Thymus (tissue), 11 donors: ENCODE results near the gene NSFL1C. TPM values are rescaled to one million over a fixed set of nuclear protein-coding genes. Genes with fewer than 3 reads are reported as not detected.

ENCODE experiments used
- DNase-seq, 9 donors: peaks; one replicate each; pipeline ENCODE4 v3.0.0-alpha.2; 2013; ENCODE audit warnings: low spot score in 9 of 9, low read depth in 6 of 9, missing footprints in 1 of 9
- H3K27ac ChIP-seq, 2 donors: one replicate each; pipeline ENCODE4 v1.5.1; 2013; ENCODE audit warnings: control low read depth in 1 of 2, low read depth in 1 of 2, low read length in 1 of 2, mild to moderate bottlenecking in 1 of 2, moderate library complexity in 1 of 2
- H3K27me3 ChIP-seq, 2 donors: one replicate each; pipeline ENCODE4 v1.5.1; 2013; ENCODE audit warnings: low read length in 1 of 2; ENCODE audit not compliant: control insufficient read depth in 2 of 2, insufficient read depth in 1 of 2
- H3K36me3 ChIP-seq, 2 donors: one replicate each; pipeline ENCODE4 v1.5.1; 2013; ENCODE audit warnings: low read length in 1 of 2, mild to moderate bottlenecking in 1 of 2, moderate library complexity in 1 of 2; ENCODE audit not compliant: control insufficient read depth in 2 of 2, insufficient read depth in 2 of 2
- H3K4me1 ChIP-seq, 2 donors: one replicate each; pipeline ENCODE4 v1.5.1; 2013; ENCODE audit warnings: low read length in 2 of 2; ENCODE audit not compliant: control insufficient read depth in 2 of 2, insufficient read depth in 2 of 2
- H3K4me3 ChIP-seq, 2 donors: one replicate each; pipeline ENCODE4 v1.5.1; 2013; ENCODE audit warnings: low read length in 2 of 2, control low read depth in 1 of 2, mild to moderate bottlenecking in 1 of 2
- H3K9me3 ChIP-seq, 2 donors: one replicate each; pipeline ENCODE4 v1.5.1; 2013; ENCODE audit warnings: low read length in 1 of 2, mild to moderate bottlenecking in 1 of 2; ENCODE audit not compliant: control insufficient read depth in 2 of 2, insufficient read depth in 1 of 2
- WGBS: extraction: QIAGEN DNeasy Blood & Tissue Kit; methylation state at CpG from one replicate; pipeline ENCODE4 v1.1.7; 2013; 5-methylcytosine and 5-hydroxymethylcytosine counted together
- polyA plus RNA-seq: library from polyadenylated mRNA; stranded (reverse); fragments of 200-250 nt; gene quantifications from one replicate; pipeline ENCODE4 v1.2.3, GENCODE V29; 2013
- total RNA-seq: library from RNA; stranded (reverse); fragments of 120-200 nt; gene quantifications from one replicate; pipeline ENCODE4 v1.2.4, GENCODE V29; 2013
- donor health status: healthy.

Gene NSFL1C
- total and polyA plus RNA-seq, 2 donors: 36.1 to 48.0 TPM

DNA sequence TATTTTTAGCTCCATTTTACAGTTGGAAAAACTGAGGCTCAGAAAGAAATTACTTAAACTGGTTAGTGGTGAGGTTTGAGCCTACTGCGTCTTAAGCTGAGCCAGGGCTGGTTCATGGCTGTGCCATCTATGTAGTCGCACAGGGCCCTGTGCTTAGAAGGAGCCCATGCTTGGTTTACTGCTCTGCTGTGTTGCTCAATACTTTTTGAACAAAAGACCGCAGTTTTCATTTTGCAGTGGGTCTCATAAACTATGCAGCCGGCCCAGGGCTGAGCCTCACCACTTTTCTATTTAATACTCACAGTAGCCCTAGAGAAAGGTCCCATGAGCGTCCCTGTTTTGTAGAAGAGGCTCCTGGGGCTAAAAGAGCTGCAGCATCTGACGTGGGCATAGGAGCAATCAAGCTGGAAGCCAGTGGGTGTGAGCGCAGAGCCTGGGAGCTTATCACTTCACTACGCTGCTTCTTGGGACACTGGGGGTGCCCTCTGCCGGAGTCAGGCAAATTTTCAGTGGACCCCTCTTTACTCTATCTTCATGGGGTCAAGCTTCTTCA, 24.1 kb upstream of the NSFL1C start:
- Histone ChIP-seq H3K27me3 (peaks cover 0 to 10% of the 10 kb centered on the region in 2 donors), H3K36me3 (no peaks in the 10 kb centered on the region), H3K4me1 (peaks cover 0 to 2% of the 10 kb centered on the region in 2 donors), H3K9me3 (no peaks in the 10 kb centered on the region), H3K4me3 (no peak overlapping the region), H3K27ac (no peak overlapping the region)
- no peak for DNase-seq
- 95% methylated on average over 9 of the region's 9 CpGs for WGBS

DNA sequence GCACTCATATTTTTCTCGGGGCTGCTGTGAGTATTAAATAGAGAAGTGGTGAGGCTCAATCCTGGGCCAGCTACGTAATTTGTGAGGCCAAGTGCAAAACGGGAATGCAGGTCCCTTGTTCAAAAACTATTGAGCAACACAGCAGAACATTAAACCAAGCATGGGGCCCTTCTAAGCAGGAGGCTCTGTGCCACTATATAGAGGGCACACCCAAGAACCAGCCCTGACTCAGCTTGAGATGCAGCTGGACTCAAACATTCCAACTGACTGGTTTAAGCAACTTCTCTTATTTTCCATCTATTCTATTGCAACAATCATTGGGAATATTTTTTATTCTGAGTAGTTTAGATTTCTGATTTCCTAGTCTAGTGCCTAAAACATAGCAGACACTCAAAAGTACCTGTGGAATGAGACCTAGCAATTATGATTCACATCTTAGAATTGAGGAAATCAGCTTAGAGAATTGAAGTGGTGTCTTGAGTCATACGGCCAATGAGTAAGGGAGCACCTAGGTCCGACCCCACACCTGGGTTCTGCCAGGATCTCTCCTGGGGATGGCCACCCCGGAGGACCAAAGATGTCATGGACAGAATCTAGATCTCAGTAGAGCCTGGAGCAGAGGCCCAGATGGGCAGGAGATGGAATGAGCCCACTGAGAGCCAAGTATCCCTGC, 23.3 kb upstream of the NSFL1C start:
- Histone ChIP-seq H3K27ac (no peak overlapping the region), H3K4me1 (peaks cover 0 to 2% of the 10 kb centered on the region in 2 donors), H3K4me3 (no peak overlapping the region), H3K27me3 (peaks cover 0 to 10% of the 10 kb centered on the region in 2 donors), H3K9me3 (no peaks in the 10 kb centered on the region), H3K36me3 (no peaks in the 10 kb centered on the region)
- DNase-seq: no peak
- WGBS: 80% methylated on average over 6 of the region's 6 CpGs

GRCh38 chr20:1489325-1489724, 22.7 kb upstream of the NSFL1C start:
- Histone ChIP-seq H3K4me3 (no peak overlapping the region), H3K9me3 (no peaks in the 10 kb centered on the region), H3K27ac (no peak overlapping the region), H3K27me3 (peaks cover 0 to 10% of the 10 kb centered on the region in 2 donors), H3K4me1 (peaks cover 0 to 2% of the 10 kb centered on the region in 2 donors), H3K36me3 (no peaks in the 10 kb centered on the region)
- no peak for DNase-seq
- 90% methylated on average over 2 of the region's 2 CpGs for WGBS

DNA sequence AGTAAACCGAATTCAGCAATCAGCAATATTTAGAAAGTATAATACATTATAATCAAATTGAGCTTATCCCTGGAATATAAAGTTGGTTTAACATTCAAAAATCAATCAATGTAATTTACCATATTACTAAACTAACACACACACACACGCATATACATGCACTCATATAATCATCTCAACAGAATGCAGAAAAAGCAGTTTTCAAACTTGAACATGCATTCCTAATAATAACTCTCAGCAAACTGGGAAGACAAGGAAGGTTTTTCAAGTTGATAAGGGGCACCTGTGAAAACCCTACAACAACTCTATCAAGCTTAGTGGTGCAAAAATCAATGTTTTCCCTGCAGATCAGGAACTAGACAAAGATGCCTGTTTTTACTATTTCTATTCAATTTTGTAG, 19.9 kb upstream of the NSFL1C start:
- no peaks in the 10 kb centered on the region for H3K36me3 ChIP-seq
- peaks cover 0 to 10% of the 10 kb centered on the region in 2 donors for H3K27me3 ChIP-seq
- no peaks in the 10 kb centered on the region for H3K9me3 ChIP-seq
- WGBS: 99% methylated on average over 2 of the region's 2 CpGs
- no peak overlapping the region for H3K27ac ChIP-seq
- DNase-seq: no peak
- no peak overlapping the region for H3K4me3 ChIP-seq
- H3K4me1 ChIP-seq: peaks cover 0 to 2% of the 10 kb centered on the region in 2 donors

DNA sequence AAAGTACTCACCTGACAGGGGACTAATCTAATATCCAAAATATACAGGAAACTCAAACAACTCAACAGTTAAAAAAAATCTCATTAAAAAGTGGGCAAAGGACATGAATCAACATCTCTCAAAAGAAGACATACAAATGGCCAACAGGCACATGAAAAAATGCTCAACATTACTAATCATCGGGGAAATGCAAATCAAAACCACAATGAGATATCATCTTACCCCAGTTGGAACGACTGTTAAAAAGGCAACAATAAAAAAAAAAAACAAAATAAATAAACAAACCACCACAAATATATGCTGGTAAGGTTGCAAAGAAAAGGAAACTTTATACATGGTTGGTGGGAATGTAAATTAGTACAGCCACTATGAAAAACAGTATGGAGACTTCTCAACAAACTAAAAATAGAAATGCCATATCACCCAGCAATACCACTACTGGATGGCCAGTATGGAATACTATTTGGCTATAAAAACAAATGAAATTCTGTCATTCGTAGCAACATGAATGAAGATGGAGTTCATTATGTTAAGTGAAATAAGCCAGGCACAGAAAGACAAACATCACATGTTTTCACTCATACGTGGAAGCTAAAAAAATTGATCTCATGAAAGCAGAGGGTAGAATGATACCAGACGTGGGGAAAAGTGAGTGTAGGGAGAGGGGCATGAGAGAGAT, 17.9 kb upstream of the NSFL1C start:
- Histone ChIP-seq H3K4me3 (no peak overlapping the region), H3K9me3 (no peaks in the 10 kb centered on the region), H3K27me3 (peaks cover 0 to 2% of the 10 kb centered on the region in 2 donors), H3K36me3 (no peaks in the 10 kb centered on the region), H3K4me1 (no peaks in the 10 kb centered on the region), H3K27ac (no peak overlapping the region)
- DNase-seq: no peak
- WGBS: 65% methylated on average over 5 of the region's 5 CpGs

- WGBS: 84% methylated on average over 9 of the region's 9 CpGs
- H3K4me1 ChIP-seq: no peaks in the 10 kb centered on the region
- no peaks in the 10 kb centered on the region for H3K27me3 ChIP-seq
- no peak overlapping the region for H3K4me3 ChIP-seq
- no peak overlapping the region for H3K27ac ChIP-seq
- DNase-seq: no peak
- no peaks in the 10 kb centered on the region for H3K36me3 ChIP-seq
- no peaks in the 10 kb centered on the region for H3K9me3 ChIP-seq
These were observed 13.4 kb upstream of the NSFL1C start for GRCh38 chr20:1479831-1480595.

DNA sequence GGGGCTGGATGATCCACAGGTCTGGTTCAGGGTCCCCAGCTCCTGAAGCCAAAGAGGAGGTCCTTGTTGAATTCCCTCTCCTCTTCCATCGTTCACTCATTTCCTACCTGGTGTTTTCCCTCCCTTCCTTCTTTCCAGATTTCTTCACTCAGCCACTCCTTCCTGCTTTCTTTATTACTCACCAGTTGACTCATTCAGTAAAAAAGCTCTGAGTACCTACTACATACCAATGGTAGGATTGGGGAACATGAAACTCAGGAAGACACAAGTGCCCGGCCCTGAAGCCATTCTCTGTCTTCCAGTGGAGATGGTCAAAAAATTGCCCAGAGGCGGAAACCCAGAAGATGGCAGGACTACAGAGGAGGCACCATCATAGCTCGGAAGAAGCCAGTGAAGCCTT, 11.9 kb upstream of the NSFL1C start:
- Histone ChIP-seq H3K9me3 (no peaks in the 10 kb centered on the region), H3K4me3 (no peak overlapping the region), H3K27ac (no peak overlapping the region), H3K27me3 (no peaks in the 10 kb centered on the region), H3K4me1 (no peaks in the 10 kb centered on the region), H3K36me3 (no peaks in the 10 kb centered on the region)
- no peak for DNase-seq
- WGBS: 97% methylated on average over 4 of the region's 4 CpGs

- Histone ChIP-seq H3K4me1 (no peaks in the 10 kb centered on the region), H3K27ac (no peak overlapping the region), H3K9me3 (no peaks in the 10 kb centered on the region), H3K4me3 (no peak overlapping the region), H3K36me3 (no peaks in the 10 kb centered on the region), H3K27me3 (no peaks in the 10 kb centered on the region)
- WGBS: 95% methylated on average over 7 of the region's 7 CpGs
- no peak for DNase-seq
These were observed 11.3 kb upstream of the NSFL1C start for GRCh38 chr20:1477896-1478490.
